NCI-H1092 (cell line): ENCODE measurements around the gene TMSB4X.
"Not testable (repeated sequence)": the region's sequence is repeated elsewhere in the genome, so short reads cannot be mapped to it uniquely, and the experiment has no call there.

Experiments used
- DNase-seq: peaks from one replicate; lab custom pipeline; 2025; lab: John Stamatoyannopoulos, UW

The TMSB4X gene

DNA sequence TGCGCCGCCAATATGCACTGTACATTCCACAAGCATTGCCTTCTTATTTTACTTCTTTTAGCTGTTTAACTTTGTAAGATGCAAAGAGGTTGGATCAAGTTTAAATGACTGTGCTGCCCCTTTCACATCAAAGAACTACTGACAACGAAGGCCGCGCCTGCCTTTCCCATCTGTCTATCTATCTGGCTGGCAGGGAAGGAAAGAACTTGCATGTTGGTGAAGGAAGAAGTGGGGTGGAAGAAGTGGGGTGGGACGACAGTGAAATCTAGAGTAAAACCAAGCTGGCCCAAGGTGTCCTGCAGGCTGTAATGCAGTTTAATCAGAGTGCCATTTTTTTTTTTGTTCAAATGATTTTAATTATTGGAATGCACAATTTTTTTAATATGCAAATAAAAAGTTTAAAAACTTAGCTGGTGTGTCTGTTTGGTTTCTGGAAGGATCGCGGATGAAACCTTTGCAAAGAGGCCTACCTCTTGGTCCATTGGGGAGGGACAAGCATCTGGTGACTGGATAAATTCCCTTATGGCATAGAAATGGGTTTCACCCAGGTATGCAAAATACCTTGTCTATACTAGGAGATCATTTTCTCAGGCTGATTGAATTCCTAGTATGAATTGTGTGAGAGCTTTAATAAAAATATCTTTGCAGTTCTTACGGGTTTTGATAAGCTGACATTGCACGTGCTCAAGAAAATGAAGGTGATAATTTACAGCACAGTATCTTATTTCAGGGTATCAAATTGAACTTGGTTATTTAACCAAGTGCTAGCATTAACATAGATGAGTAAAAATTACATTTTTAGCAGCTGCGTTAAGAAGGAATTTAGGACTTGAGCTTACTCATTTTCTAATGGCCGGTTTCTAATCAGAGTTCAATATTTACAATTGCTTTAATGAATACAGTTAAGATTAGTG is 2.2 kb downstream of the TMSB4X start:
- DNase-seq = not testable (repeated sequence)

DNA sequence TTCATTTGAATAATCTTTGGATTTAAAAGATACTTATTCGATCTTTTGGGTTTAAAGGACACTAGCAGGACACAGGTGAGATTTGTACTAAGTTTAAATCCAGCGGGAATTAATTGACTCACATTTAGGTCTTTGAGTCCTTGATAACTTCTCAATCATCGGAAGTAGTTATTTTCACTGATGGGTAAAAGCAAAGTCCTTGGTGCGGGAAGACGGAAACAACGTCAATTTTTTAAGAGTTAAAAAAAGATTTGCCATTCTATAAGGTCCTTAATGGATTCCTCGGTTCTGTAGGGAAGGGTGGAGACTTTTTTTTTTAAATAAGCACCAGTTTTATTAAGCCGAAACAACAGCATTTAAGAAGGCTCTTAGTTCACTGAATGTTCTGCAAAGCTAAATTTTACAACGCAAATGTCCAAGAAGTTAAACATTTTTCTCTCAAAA is 2.9 kb downstream of the TMSB4X start:
- no peak for DNase-seq

DNA sequence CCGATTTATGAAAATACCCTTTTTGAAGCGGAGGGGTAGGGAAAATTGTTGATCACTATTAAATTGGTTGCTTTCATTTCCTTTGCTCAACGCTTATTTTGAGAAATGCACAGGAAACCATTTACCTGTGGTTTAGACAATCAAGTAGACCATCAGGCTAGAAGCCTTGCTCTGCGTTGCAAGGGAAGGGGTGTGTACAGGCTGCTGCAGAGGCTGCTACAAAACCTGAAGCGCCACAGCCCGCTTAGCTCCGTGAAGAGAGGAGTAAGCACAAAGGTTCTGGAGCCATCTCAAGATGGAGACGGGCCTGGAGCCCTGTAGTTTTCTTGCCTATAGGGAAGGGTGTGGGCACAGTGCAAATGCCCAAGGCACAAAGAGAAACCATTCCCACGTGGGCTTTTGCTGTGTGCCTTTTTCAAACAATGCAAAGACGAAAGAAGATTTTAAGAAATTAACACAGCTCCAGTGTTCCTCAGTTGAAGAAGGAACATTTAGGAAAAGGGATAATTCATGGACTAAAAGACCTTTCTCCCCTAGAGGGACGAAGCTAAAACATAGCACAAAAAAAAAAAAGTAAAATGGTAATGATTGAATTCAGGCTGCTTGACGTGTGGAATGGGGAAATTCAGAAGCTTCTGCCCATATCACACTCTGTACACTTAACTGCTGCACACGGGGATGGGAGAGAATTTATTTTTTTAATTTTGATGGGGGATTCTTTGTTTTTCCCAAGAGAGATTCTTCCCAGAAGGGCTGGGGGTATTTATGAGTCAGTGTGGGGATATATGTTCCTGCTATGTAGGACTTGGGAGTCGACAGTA is 3.5 kb downstream of the TMSB4X start:
- no peak for DNase-seq

DNA sequence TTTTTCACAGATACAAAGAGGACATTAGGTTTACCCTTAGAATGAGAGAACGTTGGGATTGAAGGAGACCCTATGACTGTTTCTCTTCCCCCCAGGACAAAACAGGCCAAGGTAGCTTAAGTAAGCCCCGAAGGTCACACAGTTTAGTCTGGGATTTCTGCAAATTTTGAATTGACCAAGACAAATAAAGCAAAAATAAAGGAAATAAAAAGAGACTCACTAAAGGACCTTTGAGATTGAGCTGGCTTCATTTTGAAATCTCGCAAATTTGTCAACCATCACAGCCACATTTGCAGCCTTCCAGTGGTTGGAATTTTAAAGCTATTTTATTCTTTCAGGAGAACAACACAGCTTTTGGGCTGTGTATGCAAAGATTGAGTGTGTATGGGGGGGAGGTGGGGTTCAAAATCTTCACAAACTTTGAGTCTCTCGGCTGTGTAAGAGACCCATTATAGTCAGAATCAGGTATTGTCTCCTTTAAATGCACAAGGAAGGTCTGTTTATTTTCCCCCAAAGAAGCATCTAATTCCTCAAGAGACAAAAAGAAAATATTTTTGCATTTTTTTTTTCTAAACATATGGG is 4.2 kb downstream of the TMSB4X start:
- DNase-seq = no peak

DNA sequence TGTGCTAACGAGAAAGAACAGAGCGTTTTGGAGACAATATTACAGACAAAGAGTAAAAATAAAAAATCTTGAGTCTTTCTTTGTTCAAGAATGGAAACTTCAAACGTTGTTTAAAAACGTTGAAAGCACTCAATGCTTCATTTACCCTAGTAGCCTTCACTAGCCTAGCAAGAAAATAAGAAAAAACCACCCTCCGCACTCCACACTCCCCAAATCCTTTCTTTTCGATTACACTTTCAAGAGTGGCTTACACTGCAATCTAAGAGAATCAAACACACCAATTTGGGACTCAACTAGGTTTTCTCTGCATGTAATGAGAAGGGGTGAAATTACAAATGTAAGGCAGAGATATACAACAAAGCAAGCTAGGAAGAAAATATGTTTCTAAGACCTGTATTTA is 4.7 kb downstream of the TMSB4X start:
- DNase-seq = no peak

DNA sequence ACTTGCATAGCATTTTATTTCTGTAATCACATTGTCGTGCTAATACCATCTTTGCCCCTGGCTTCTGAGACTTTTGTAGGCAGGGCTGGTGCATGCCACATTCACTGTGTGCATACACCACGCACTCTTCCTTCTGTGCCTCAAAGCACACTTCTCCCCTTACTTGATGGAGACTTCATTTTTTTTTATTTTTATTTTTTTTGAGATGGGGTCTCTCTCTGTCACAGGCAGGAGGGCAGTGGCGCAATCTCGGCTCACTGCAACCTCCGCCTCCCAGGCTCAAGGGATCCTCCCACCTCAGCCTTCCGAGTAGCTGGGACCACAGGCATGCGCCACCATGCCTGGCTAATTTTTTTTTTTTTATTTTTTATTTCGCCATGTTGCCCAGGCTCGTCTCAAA is 5.1 kb downstream of the TMSB4X start:
- not testable (repeated sequence) for DNase-seq

DNA sequence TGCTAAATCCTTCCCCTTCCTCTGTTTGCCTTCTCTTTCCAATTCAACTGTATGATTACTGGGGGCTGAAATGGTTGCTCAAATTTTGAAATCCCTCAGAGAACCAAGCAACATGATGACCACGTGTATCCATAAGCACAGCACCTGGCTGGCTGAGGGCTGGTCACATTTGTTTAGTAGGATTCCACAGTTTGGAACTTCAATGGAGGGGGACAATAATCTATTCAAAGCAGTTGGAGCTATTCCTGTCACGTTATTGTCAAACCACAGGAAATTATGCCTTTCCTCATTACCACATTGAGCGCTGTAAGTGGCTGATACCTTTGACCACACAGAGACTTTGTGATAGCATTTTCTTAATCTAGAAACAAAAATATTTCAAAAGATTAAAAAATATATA is 7.0 kb downstream of the TMSB4X start:
- DNase-seq = no peak

DNA sequence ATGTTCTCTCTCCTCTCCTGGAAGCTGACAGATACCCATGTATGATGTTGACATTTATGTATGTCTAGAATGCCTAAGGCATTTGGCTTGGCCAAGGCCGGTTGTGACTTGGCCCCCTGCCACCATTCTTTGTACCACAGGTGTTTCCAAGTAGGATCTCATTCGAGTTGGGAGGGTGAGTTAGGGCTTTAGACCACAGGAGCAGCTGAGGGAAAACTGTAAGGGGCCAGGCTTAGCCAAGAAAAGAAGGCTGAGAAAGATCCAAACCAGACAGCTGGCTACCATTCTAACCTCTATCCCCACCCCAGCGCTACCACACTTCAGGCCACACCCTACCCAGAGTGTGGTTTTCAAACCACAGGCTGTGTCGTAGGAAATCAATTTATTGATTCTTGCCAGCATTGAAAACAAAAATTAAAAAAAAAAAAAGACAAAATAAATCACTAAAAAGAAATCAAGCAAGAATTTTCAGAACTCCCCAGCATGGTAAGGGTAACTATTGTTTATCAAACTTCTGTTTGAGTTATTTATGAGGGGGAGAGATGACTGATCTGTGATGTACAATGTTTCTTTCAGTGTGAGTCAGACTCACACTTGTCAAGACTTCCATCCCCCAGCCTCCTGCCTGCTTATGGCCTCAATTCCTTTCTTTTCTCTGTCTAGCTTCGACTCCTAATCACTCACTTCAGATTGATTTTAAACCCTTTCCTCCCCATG is 9.9 kb downstream of the TMSB4X start:
- no peak for DNase-seq

DNA sequence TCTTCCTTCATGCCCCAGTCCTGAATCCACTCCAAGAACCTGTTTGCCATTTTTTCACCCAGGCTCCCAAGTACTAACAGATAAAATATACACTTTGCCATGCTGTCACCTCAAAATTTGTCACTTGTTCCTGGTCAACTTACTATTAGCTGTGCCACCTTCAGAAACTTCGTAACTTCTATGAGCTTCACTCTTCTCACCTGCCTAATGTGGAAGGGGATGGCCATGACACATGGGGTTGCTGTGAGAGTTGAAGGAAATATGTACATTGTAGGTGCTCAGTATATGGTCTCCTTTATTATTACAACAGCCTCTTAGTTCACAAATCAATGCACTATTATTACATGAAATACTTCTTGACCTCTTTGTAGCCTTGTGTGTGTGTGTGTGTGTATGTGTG is 10.4 kb downstream of the TMSB4X start:
- no peak for DNase-seq

DNA sequence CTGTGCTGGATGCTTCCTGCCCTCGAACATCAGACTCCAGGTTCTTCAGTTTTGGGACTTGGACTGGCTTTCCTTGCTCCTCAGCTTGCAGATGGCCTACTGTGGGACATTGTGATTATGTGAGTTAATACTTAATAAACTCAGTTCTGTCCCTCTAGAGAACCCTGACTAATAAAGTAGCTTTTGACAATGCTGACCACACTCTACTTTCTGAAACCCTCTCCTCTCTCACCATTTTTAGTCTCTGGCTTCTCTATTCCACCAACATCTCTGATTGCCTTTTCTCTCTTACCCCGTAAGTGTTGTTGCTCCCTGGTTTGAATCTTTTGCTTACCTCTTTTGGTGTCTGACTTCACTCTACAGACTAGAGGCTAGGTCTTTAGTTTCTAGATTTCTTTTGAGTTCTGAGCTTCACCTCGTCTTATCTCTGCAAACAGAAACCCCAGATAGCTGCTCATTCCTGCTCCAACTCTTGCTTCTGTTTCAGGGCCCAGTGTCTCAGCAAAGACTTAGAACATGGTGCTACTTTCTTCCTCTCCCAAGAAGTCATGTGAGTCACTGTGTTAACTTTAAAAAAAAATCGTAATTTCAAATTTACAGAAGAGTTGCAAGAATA is 11.4 kb downstream of the TMSB4X start:
- no peak for DNase-seq

DNA sequence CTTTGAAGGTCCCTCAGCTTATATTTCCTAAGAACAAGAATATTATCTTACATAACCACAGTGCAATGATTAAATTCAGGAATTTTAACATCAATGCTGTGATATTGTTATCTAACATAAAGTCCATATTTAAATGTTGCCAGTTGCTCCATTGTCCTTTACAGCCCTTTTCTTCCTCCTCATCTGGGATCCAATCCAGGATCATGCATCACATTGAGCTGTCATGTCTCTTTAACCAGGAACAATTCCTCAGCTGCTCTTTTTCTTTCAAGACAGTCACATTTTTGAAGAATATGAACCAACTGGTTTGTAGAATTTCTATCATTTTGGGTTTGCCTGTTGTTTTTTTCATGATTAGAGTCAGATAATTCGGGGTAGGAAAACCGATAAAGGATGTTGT is 12.0 kb downstream of the TMSB4X start:
- no peak for DNase-seq

DNA sequence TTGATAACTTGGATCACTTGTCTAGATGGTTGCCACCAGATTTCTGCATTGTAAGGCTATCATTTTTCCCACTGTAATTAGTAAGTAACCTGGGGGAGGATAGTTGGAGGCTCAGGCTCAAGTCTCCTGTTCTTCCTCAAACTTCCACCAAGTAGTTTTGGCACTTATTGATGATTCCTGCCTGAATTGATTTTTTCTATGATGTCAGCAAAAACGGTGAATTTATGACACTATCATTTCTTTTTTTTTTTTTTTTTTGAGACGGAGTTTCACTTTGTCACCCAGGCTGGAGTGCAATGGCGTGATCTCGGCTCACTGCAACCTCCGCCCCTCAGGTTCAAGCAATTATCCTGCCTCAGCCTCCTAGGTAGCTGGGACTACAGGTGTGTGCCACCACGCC is 12.4 kb downstream of the TMSB4X start:
- no peak for DNase-seq

DNA sequence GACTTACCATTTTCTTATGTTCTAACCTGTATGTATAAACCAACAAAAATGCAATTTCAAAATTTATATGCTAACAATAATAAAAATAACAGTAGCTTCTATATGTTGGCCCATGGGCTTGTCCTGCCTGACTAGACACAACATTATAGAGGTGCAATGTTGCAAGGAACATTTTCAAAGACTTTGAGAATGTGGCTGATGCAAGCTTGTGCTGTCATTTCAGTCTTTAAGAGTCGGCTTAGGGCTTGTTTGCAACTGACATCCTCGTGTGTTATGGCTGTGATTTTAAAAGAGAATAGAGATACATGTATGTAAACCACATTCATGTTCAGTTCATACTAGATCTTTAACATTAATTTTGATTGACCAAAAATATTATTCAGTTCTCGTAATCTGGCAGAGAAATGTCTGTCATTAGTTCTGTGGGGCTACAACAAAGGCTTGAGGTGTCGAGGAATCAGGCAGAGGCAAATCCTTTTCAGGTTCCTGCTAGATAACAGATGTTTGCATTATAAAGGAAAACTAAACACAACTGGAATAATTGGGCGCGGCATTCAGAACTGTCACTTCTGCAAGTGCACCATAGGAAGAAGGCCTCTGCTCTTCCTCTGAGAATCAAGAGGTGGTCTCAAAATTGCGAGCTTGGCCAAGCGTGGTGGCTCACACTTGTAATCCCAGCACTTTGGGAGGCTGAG is 13.1 kb downstream of the TMSB4X start:
- no peak for DNase-seq

DNA sequence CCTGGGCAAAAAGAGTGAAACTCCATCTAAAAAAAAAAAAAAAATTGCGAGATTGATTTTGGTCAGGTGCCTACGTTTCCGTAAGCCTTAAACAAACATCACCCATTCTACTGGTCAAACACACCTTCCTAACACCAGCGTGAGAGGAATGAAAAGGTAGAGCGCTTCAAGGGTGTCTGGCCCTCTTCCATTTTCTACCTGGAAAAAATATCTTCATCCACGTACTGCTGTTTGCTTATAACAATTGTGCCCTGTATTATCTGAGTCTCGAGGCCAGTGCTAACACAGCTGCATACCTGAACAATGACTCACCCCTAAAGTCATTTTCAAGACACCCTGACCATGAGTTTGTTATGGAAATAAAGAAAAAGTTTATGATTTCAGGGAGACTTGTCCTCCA is 13.9 kb downstream of the TMSB4X start:
- no peak for DNase-seq

DNA sequence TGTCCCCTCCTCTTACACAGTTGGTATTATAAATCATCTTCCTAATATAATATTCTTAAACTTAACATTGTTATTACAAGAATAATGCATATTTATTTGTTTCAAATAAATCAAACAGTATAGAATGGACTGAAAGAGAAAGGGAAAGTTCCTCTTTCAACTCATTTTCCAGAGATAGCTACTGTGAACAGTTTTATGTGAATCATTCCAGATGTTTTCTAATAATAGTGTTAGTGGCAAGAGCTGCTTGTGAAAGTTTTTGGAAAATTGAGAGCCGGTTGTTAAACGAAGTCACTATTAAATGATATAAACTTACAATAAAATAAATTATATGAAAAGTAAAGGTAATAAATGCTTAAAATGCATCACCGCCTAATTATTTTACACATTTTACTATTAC is 14.6 kb downstream of the TMSB4X start:
- no peak for DNase-seq

DNA sequence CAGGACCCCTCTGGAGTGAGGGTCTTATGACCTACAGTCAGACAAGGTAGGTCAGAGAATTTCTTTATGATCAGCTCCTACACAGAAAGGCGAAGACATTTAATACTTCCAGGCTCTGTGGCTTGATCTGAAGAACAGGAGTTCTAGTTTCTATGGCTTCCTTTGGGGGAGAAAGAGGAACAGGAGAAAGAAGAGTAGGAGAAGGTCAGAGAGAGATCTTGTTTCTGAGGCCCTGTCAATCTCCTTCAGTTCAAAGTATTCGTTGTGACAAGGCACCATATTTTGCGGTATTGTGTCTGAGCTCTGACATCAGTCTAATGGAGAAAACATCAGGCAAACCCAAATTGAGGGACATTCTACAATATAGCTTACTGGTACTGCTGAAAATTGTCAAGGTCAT is 16.7 kb downstream of the TMSB4X start:
- DNase-seq = no peak

DNA sequence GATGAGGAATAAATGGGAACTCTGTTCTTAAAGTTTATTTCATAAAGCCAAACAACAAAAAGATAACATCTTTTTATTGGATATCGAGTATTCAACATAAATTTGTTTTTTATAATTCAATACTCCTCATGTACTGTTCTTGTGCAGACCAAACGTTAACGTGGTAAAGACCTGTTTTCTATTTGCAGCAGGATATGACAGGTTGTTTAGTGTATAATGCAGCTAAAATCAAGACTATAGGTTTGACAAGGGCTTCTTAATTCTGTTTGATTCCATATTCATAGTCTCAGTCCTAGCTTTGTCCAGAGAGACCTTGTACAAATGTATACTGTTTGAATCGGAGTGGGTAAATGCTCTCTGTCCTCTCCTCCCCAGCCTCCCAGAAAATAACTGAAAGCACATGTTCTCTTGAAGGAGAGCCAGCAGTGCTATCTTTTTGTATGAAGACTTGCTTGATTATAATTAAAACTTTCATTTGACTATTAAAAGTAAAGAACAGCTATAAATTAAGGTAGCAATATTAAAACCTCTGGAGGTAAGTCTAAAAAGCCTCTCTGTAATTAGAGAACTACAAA is 17.7 kb downstream of the TMSB4X start:
- DNase-seq = no peak

DNA sequence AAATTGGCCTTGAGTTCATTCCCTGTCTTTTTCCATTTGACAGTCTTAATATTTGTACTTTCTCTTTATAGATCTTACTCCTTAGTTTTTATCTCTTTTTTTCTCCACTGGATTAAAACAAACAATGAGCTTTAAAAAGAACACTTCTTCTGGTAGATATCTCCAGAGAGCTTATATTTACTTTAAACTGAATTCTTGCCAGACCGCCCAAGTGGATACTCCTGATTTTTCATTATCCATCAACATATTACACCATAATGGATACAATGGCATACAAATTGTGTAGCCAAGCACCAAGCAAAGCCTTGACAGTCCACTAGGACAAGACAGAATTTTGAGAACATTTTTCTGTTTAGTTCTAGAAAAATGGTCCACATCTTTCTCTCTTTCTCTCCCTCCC is 18.9 kb downstream of the TMSB4X start:
- DNase-seq = no peak

DNA sequence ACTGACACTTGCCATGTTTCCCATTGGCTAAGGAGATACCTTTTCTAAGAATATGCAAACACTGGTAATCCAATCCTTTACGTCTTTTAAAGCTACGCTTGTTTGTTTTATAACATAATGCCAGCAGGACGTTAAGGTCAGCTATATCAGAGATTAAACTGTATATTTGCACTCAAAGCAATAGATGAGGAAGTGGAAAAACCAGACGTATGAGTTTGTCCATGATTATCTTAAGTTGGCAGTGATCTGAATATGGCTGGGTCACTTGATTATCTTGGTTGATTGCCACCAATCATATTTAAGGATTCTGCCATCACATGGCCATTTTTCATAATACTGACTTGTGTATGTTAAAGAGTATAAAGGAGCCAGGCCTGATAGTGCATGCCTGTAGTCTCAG is 19.4 kb downstream of the TMSB4X start:
- no peak for DNase-seq

DNA sequence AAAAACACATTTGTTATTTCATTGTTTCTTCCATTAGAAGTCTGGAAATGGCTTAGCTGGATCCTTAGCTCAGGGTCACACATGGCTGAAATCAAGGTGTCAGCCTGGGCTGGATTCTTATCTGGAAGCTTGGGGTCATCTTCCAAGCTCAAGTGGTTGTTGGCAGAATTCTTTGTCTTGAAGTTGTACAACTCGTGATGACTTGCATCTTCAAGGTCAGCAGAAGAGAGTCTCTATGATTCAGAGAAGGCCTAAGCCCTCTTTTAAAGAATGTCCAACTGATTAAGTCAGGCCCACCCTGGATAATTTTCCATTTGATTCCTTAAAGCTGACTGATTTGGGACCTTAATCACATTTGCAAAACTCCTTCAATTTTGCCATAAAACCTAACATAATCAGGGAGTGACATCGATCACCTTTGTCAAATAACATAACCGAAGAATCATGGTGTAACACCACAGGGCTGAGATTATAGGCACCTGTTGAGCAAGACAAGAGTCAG is 22.1 kb downstream of the TMSB4X start:
- DNase-seq = no peak
